Liver (tissue), 9 donors: ENCODE results near the gene UBE2F. TPM values are rescaled to one million over a fixed set of nuclear protein-coding genes. Genes with fewer than 3 reads are reported as not detected.

ENCODE experiments used
- DNase-seq: peaks from one replicate; pipeline ENCODE4 v3.0.0-alpha.2; 2017; ENCODE audit warnings: low spot score
- H3K27ac ChIP-seq, 2 donors: one replicate each; pipeline ENCODE4 v1.7.0; 2013; ENCODE audit warnings: inconsistent platforms in 2 of 2, low read length in 2 of 2, control low read depth in 1 of 2, low read depth in 1 of 2, mild to moderate bottlenecking in 1 of 2
- H3K27me3 ChIP-seq, 4 donors: one replicate each; pipeline versions ENCODE4 v1.6.1 to v1.7.0; 2013; ENCODE audit warnings: low read length in 3 of 4, inconsistent platforms in 1 of 4, mild to moderate bottlenecking in 1 of 4, moderate library complexity in 1 of 4; ENCODE audit not compliant: control insufficient read depth in 4 of 4, insufficient read depth in 4 of 4
- H3K36me3 ChIP-seq, 4 donors: one replicate each; pipeline versions ENCODE4 v1.6.1 to v1.7.0; 2013; ENCODE audit warnings: low read length in 3 of 4, mild to moderate bottlenecking in 3 of 4, low read depth in 1 of 4, moderate library complexity in 1 of 4; ENCODE audit not compliant: control insufficient read depth in 4 of 4, insufficient read depth in 3 of 4
- H3K4me1 ChIP-seq, 4 donors: one replicate each; pipeline versions ENCODE4 v1.6.1 to v1.7.0; 2013; ENCODE audit warnings: low read length in 3 of 4, mild to moderate bottlenecking in 3 of 4, moderate library complexity in 1 of 4; ENCODE audit not compliant: control insufficient read depth in 4 of 4, insufficient read depth in 4 of 4
- H3K4me3 ChIP-seq, 3 donors: one replicate each; pipeline versions ENCODE4 v1.6.1 to v1.7.0; 2013; ENCODE audit warnings: low read length in 3 of 3, control low read depth in 1 of 3, low read depth in 1 of 3, mild to moderate bottlenecking in 1 of 3
- H3K9ac ChIP-seq, 2 donors: one replicate each; pipeline ENCODE4 v1.7.0; 2013; ENCODE audit warnings: low read length in 2 of 2, mild to moderate bottlenecking in 2 of 2, moderate library complexity in 2 of 2, control low read depth in 1 of 2, low read depth in 1 of 2
- H3K9me3 ChIP-seq, 4 donors: one replicate each; pipeline versions ENCODE4 v1.6.1 to v1.7.0; 2013; ENCODE audit warnings: low read length in 3 of 4; ENCODE audit not compliant: control insufficient read depth in 4 of 4
- EGR1 ChIP-seq, 2 donors: IDR thresholded peaks; 2 replicates each; pipeline ENCODE4 v1.6.1; 2016 to 2018; ENCODE audit warnings: antibody characterized with exemption in 2 of 2, low read depth in 2 of 2
- FOXA1 ChIP-seq: IDR thresholded peaks from 2 replicates; pipeline ENCODE4 v1.6.1; 2016; ENCODE audit warnings: antibody characterized with exemption
- GABPA ChIP-seq, 2 donors: IDR thresholded peaks in 1 of 2; conservative IDR thresholded peaks in 1 of 2; 2 replicates each; pipeline ENCODE4 v1.6.1; 2016; ENCODE audit warnings: antibody characterized with exemption in 2 of 2, mild to moderate bottlenecking in 1 of 2, moderate library complexity in 1 of 2
- HNF4G ChIP-seq: IDR thresholded peaks from 2 replicates; pipeline ENCODE4 v1.6.1; 2016; ENCODE audit warnings: antibody characterized with exemption
- JUND ChIP-seq, 2 donors: IDR thresholded peaks; 2 replicates each; pipeline ENCODE4 v1.6.1; 2016; ENCODE audit warnings: antibody characterized with exemption in 2 of 2
- NR2F2 ChIP-seq: IDR thresholded peaks from 2 replicates; pipeline ENCODE4 v1.6.1; 2016; ENCODE audit warnings: antibody characterized with exemption
- RAD21 ChIP-seq, 2 donors: IDR thresholded peaks; 2 replicates each; pipeline ENCODE4 v1.6.1; 2016; ENCODE audit warnings: antibody characterized with exemption in 2 of 2, mild to moderate bottlenecking in 2 of 2
- RXRA ChIP-seq, 2 donors: IDR thresholded peaks; 2 replicates each; pipeline ENCODE4 v1.6.1; 2017 to 2018; ENCODE audit warnings: antibody characterized with exemption in 2 of 2, mild to moderate bottlenecking in 1 of 2
- SP1 ChIP-seq: IDR thresholded peaks from 2 replicates; pipeline ENCODE4 v1.6.1; 2018; ENCODE audit warnings: antibody characterized with exemption, mild to moderate bottlenecking
- YY1 ChIP-seq: IDR thresholded peaks from 2 replicates; pipeline ENCODE4 v1.6.1; 2016; ENCODE audit warnings: antibody characterized with exemption, mild to moderate bottlenecking
- whole genome bisulfite sequencing: extraction: QIAGEN DNeasy Blood & Tissue Kit; methylation state at CpG from one replicate; pipeline ENCODE4 v1.1.7; 2013; 5-methylcytosine and 5-hydroxymethylcytosine counted together
- polyA plus RNA-seq, 2 donors: library from polyadenylated mRNA; stranded (reverse) in 1 of 2; unstranded in 1 of 2; fragments of 200-250 nt in 1 of 2; fragments of >200 nt in 1 of 2; fragmentation: Nextera tagmentation in 1 of 2; extraction: Ambion mirVana in 1 of 2; gene quantifications; one replicate each; pipeline versions ENCODE4 v1.2.1 to v1.2.3, GENCODE V29; 2013 to 2015
- total RNA-seq, 2 donors: library from RNA; depleted of rRNA; stranded (reverse); fragments of >200 nt; gene quantifications; one replicate each; pipeline ENCODE4 v1.2.3, GENCODE V29; 2014
- TF ChIP-seq, protein P1 (sequence below): fragments of 150-350 bp; IDR thresholded peaks from 2 replicates; pipeline ENCODE4 v1.5.1; 2017; ENCODE audit warnings: improper control_type of control experiment, low read depth, low read length; ENCODE audit not compliant: missing input control
- TF ChIP-seq, protein P2 (sequence below): IDR thresholded peaks from 2 replicates; pipeline ENCODE4 v1.6.1; 2016; ENCODE audit warnings: antibody characterized with exemption
- TF ChIP-seq, protein P3 (sequence below): IDR thresholded peaks from 2 replicates; pipeline ENCODE4 v1.6.1; 2016; ENCODE audit warnings: antibody characterized with exemption, mild to moderate bottlenecking
- donor health status: healthy.
- donor health status: healthy.
- donor health status: healthy.
- donor health status: healthy.
- donor health status: healthy.

The UBE2F gene
- total and polyA plus RNA-seq, 4 donors: 30.5 to 55.3 (median 32.1) TPM

DNA sequence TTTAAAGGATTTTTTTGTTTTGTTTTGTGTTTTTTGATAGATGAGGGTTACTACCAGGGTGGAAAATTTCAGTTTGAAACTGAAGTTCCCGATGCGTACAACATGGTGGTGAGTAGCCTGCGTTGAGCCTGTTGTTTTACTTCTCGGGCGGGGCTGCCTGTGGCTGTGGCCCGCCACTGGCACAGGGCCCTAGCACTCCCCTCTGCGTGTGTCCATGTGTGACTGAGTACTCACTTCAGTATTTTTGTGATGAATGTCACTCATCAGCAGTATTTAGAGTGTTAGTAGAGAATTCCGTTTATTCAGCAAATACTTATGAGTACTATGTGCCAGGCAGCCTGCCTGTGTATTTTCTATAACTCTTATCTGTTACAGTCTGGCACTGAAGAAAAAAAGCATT lies 49.7 kb downstream of the UBE2F start:
- no peak overlapping the region for H3K4me3 ChIP-seq
- no peak for DNase-seq

GRCh38 chr2:238019962-238020361 lies 53.1 kb downstream of the UBE2F start:
- H3K36me3 ChIP-seq: peaks cover 2 to 15% (median 5%) of the 10 kb centered on the region in 4 donors

More for the DNA sequence above, 49.7 kb downstream of the UBE2F start:
- H3K9ac ChIP-seq: no peak overlapping the region
- H3K27ac ChIP-seq: no peak overlapping the region
- no peak for TF ChIP-seq HNF4G
- TF ChIP-seq GABPA (IDR thresholded peaks at IDR 0.05 in 1 of 2, conservative IDR thresholded peaks at IDR 0.05 in 1 of 2): no peak
- no peak for TF ChIP-seq YY1
- TF ChIP-seq RAD21 (IDR thresholded peaks at IDR 0.05): no peak
- TF ChIP-seq, protein P1, sequence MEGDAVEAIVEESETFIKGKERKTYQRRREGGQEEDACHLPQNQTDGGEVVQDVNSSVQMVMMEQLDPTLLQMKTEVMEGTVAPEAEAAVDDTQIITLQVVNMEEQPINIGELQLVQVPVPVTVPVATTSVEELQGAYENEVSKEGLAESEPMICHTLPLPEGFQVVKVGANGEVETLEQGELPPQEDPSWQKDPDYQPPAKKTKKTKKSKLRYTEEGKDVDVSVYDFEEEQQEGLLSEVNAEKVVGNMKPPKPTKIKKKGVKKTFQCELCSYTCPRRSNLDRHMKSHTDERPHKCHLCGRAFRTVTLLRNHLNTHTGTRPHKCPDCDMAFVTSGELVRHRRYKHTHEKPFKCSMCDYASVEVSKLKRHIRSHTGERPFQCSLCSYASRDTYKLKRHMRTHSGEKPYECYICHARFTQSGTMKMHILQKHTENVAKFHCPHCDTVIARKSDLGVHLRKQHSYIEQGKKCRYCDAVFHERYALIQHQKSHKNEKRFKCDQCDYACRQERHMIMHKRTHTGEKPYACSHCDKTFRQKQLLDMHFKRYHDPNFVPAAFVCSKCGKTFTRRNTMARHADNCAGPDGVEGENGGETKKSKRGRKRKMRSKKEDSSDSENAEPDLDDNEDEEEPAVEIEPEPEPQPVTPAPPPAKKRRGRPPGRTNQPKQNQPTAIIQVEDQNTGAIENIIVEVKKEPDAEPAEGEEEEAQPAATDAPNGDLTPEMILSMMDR: no peak
- H3K9me3 ChIP-seq: no peaks in the 10 kb centered on the region
- H3K27me3 ChIP-seq: no peaks in the 10 kb centered on the region
- 85% methylated on average over 8 of the region's 8 CpGs for WGBS
- H3K4me1 ChIP-seq: no peaks in the 10 kb centered on the region
- H3K36me3 ChIP-seq: peaks cover 2 to 15% (median 5%) of the 10 kb centered on the region in 4 donors

More at GRCh38 chr2:238019962-238020361, 53.1 kb downstream of the UBE2F start:
- no peaks in the 10 kb centered on the region for H3K4me1 ChIP-seq
- DNase-seq: no peak
- H3K9ac ChIP-seq: no peak overlapping the region
- H3K27me3 ChIP-seq: no peaks in the 10 kb centered on the region
- no peak for TF ChIP-seq RAD21 (IDR thresholded peaks at IDR 0.05)
- TF ChIP-seq NR2F2: no peak
- TF ChIP-seq, protein P1: no peak
- TF ChIP-seq GABPA (IDR thresholded peaks at IDR 0.05 in 1 of 2, conservative IDR thresholded peaks at IDR 0.05 in 1 of 2): no peak
- TF ChIP-seq EGR1 (IDR thresholded peaks at IDR 0.05; ENCODE audit: low read depth in 2 of 2): no peak
- TF ChIP-seq, protein P2, sequence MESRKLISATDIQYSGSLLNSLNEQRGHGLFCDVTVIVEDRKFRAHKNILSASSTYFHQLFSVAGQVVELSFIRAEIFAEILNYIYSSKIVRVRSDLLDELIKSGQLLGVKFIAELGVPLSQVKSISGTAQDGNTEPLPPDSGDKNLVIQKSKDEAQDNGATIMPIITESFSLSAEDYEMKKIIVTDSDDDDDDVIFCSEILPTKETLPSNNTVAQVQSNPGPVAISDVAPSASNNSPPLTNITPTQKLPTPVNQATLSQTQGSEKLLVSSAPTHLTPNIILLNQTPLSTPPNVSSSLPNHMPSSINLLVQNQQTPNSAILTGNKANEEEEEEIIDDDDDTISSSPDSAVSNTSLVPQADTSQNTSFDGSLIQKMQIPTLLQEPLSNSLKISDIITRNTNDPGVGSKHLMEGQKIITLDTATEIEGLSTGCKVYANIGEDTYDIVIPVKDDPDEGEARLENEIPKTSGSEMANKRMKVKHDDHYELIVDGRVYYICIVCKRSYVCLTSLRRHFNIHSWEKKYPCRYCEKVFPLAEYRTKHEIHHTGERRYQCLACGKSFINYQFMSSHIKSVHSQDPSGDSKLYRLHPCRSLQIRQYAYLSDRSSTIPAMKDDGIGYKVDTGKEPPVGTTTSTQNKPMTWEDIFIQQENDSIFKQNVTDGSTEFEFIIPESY: no peak
- no peak for TF ChIP-seq SP1
- TF ChIP-seq FOXA1: no peak
- no peak for TF ChIP-seq RXRA (IDR thresholded peaks at IDR 0.05)
- TF ChIP-seq, protein P3, sequence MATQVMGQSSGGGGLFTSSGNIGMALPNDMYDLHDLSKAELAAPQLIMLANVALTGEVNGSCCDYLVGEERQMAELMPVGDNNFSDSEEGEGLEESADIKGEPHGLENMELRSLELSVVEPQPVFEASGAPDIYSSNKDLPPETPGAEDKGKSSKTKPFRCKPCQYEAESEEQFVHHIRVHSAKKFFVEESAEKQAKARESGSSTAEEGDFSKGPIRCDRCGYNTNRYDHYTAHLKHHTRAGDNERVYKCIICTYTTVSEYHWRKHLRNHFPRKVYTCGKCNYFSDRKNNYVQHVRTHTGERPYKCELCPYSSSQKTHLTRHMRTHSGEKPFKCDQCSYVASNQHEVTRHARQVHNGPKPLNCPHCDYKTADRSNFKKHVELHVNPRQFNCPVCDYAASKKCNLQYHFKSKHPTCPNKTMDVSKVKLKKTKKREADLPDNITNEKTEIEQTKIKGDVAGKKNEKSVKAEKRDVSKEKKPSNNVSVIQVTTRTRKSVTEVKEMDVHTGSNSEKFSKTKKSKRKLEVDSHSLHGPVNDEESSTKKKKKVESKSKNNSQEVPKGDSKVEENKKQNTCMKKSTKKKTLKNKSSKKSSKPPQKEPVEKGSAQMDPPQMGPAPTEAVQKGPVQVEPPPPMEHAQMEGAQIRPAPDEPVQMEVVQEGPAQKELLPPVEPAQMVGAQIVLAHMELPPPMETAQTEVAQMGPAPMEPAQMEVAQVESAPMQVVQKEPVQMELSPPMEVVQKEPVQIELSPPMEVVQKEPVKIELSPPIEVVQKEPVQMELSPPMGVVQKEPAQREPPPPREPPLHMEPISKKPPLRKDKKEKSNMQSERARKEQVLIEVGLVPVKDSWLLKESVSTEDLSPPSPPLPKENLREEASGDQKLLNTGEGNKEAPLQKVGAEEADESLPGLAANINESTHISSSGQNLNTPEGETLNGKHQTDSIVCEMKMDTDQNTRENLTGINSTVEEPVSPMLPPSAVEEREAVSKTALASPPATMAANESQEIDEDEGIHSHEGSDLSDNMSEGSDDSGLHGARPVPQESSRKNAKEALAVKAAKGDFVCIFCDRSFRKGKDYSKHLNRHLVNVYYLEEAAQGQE: no peak
- TF ChIP-seq JUND (IDR thresholded peaks at IDR 0.05): no peak
- no peak for TF ChIP-seq YY1
- no peak overlapping the region for H3K27ac ChIP-seq
- 97% methylated on average over 2 of the region's 2 CpGs for WGBS
- H3K9me3 ChIP-seq: no peaks in the 10 kb centered on the region
- H3K4me3 ChIP-seq: no peak overlapping the region
